Cardiac muscle cell (in vitro differentiated cells and primary cell): ENCODE measurements around the gene TMEM131. TPM values are rescaled to one million over a fixed set of nuclear protein-coding genes. Genes with fewer than 3 reads are reported as not detected.

Experiments
- DNase-seq, 2 donors: peaks; one replicate each; pipeline versions ENCODE4 v3.0.0 to v3.0.0-alpha.2; 2010 to 2017; ENCODE audit warnings: low read depth in 1 of 2, low spot score in 1 of 2
- H3K27ac ChIP-seq: fragments of 200-600 bp; sonication (generic); 2 replicates; pipeline ENCODE4 v1.5.1; 2016
- H3K27me3 ChIP-seq: fragments of 200-600 bp; sonication (generic); 2 replicates; pipeline ENCODE4 v1.6.0; 2016; ENCODE audit warnings: control low read depth
- H3K36me3 ChIP-seq: fragments of 200-600 bp; sonication (generic); 2 replicates; pipeline ENCODE4 v1.5.1; 2016; ENCODE audit warnings: control low read depth
- H3K4me1 ChIP-seq: fragments of 200-600 bp; sonication (generic); 2 replicates; pipeline ENCODE4 v1.8.1; 2017; ENCODE audit warnings: low read depth, mild to moderate bottlenecking, mixed run types
- H3K4me3 ChIP-seq: fragments of 200-600 bp; sonication (generic); 2 replicates; pipeline ENCODE4 v1.5.1; 2016; ENCODE audit warnings: mild to moderate bottlenecking
- H3K9me3 ChIP-seq: fragments of 200-600 bp; sonication (generic); 2 replicates; pipeline ENCODE4 v1.5.1; 2017; ENCODE audit warnings: low read depth, mild to moderate bottlenecking, control low read depth
- polyA plus RNA-seq: library from polyadenylated mRNA; unstranded; fragments of >200 nt; fragmentation: Nextera tagmentation; extraction: Ambion mirVana; gene quantifications from 2 replicates; pipeline ENCODE4 v1.2.1, GENCODE V29; 2016
- total RNA-seq: library from RNA; depleted of rRNA; stranded (reverse); fragments of >200 nt; gene quantifications from 2 replicates; pipeline ENCODE4 v1.2.3, GENCODE V29; 2016
- TF ChIP-seq, protein P1 (sequence below): IDR thresholded peaks from 2 replicates; pipeline ENCODE4 v1.5.1; 2012; ENCODE audit warnings: low read depth, mild to moderate bottlenecking, low read length

TMEM131 gene
- total and polyA plus RNA-seq, 2 experiments from 2014 or later = 16.3 to 19.1 TPM

DNA sequence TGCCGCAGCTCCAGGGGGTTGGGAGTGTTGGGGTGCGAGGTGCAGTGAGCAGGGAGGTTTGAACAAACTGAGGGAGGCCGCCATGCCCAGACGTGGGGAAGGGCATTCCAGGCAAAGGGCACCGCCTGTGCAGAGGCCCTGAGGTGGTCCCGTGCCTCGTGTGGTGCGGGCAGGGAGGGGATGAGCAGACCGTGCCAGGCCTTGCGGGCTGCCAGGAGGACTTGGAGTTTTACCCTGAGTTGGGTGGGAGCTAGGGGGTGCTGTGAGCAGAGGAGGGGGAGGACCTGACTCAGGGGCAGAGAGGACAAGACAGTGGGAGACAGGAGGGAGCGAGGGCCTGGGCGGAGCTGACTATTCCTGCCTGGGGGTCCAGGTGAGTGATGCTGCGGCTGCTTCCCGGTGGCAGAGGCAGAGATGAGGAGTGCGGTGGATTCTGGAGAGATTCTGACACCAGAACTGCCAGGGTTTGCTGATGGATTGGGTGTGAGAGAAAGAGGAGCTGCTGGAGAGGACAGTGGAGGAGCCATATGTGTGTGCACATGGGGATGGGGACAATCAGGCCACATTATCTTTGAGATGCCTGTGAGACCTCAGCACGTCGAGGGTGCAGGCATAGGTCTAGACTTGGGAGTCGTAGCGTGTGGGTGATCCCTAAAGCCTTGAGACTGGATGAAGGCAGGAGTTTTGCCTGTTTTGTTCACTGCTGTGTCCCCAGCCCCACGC lies 259.0 kb downstream of the TMEM131 start:
- Histone ChIP-seq H3K4me3 (no peak overlapping the region), H3K9me3 (no peaks in the 10 kb centered on the region), H3K27ac (no peak overlapping the region), H3K4me1 (no peaks in the 10 kb centered on the region), H3K27me3 (no peaks in the 10 kb centered on the region), H3K36me3 (no peaks in the 10 kb centered on the region)
- DNase-seq = no peak
- TF ChIP-seq, protein P1, sequence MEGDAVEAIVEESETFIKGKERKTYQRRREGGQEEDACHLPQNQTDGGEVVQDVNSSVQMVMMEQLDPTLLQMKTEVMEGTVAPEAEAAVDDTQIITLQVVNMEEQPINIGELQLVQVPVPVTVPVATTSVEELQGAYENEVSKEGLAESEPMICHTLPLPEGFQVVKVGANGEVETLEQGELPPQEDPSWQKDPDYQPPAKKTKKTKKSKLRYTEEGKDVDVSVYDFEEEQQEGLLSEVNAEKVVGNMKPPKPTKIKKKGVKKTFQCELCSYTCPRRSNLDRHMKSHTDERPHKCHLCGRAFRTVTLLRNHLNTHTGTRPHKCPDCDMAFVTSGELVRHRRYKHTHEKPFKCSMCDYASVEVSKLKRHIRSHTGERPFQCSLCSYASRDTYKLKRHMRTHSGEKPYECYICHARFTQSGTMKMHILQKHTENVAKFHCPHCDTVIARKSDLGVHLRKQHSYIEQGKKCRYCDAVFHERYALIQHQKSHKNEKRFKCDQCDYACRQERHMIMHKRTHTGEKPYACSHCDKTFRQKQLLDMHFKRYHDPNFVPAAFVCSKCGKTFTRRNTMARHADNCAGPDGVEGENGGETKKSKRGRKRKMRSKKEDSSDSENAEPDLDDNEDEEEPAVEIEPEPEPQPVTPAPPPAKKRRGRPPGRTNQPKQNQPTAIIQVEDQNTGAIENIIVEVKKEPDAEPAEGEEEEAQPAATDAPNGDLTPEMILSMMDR = no peak

DNA sequence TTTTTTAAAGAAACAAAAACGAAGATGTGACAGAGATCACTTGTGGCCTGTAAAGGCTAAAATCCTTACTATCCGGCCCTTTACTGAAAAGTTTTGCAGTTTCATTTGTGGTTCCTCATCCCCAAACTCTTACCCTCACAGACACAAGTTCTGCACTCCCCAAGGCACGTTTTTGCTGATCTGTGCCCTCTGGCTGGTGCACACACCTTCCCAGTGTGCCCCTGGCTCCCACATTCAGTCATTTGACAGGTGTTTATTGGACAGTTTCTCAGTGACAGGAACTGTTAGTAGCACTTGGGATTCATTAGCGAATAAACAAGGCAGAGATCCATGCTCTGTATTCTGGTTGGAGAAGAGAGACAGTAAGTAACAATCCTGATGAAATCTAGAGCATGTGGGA lies 259.6 kb downstream of the TMEM131 start:
- TF ChIP-seq, protein P1 = no peak
- DNase-seq = no peak
- Histone ChIP-seq H3K36me3 (no peaks in the 10 kb centered on the region), H3K4me3 (no peak overlapping the region), H3K27ac (no peak overlapping the region), H3K4me1 (no peaks in the 10 kb centered on the region), H3K9me3 (no peaks in the 10 kb centered on the region), H3K27me3 (no peaks in the 10 kb centered on the region)

DNA sequence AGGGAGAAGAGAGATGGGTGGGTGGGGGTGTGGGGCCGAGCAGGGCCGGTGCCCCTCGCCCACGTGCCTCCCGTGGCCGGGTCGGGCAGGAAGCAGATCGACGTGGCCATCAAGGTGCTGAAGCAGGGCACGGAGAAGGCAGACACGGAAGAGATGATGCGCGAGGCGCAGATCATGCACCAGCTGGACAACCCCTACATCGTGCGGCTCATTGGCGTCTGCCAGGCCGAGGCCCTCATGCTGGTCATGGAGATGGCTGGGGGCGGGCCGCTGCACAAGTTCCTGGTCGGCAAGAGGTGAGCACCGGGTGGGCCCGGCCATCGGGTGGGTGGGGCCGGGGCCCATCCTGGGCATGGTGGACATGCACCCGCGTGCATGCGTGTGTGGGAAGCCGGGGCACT lies 260.6 kb downstream of the TMEM131 start:
- TF ChIP-seq, protein P1 = no peak
- no peaks in the 10 kb centered on the region for H3K36me3 ChIP-seq
- no peak for DNase-seq
- H3K27ac ChIP-seq = no peak overlapping the region
- no peaks in the 10 kb centered on the region for H3K27me3 ChIP-seq
- H3K4me1 ChIP-seq = no peaks in the 10 kb centered on the region
- no peaks in the 10 kb centered on the region for H3K9me3 ChIP-seq
- no peak overlapping the region for H3K4me3 ChIP-seq

DNA sequence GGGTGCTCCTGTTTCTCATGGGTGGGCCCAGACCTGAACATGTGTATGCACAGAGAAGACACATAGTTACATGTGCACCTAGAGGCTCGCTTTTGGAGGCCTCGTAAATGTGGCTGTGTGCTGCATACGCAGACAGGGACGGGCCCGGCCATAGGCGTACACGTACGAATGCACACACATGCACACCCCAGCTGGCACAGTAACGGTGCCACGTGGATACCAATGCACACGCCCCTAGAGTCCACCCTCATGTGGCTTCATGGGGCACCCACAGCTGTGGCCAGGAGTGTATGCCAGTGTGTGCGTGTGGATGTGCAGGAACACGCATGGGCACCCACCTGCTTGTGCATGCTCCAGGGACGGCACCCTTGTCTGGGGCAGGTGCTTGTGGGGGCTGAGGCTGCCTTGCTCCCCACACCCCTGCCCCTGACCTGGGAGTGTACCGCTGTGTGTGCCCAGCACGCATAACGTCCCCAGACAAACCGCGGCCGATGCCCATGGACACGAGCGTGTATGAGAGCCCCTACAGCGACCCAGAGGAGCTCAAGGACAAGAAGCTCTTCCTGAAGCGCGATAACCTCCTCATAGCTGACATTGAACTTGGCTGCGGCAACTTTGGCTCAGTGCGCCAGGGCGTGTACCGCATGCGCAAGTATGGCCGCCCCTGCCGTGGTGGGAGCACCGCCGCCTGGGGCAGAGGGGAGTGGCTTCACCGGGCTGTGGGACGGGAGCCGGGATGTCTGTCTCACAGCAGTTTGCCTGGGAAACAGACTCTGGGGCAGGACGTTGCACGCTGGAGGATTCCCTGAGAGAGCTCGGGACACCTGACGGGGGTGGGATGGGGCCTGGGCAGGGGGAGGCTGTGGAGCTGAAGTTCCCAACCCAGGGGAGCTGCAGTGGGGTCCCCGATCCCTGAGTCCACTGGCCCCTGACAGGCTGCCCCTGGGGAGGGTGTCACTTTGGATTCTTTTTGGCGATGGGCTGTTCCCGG lies 261.4 kb downstream of the TMEM131 start:
- Histone ChIP-seq H3K27ac (no peak overlapping the region), H3K4me3 (no peak overlapping the region), H3K4me1 (no peaks in the 10 kb centered on the region), H3K36me3 (no peaks in the 10 kb centered on the region), H3K27me3 (no peaks in the 10 kb centered on the region), H3K9me3 (no peaks in the 10 kb centered on the region)
- TF ChIP-seq, protein P1 = no peak
- no peak for DNase-seq

DNA sequence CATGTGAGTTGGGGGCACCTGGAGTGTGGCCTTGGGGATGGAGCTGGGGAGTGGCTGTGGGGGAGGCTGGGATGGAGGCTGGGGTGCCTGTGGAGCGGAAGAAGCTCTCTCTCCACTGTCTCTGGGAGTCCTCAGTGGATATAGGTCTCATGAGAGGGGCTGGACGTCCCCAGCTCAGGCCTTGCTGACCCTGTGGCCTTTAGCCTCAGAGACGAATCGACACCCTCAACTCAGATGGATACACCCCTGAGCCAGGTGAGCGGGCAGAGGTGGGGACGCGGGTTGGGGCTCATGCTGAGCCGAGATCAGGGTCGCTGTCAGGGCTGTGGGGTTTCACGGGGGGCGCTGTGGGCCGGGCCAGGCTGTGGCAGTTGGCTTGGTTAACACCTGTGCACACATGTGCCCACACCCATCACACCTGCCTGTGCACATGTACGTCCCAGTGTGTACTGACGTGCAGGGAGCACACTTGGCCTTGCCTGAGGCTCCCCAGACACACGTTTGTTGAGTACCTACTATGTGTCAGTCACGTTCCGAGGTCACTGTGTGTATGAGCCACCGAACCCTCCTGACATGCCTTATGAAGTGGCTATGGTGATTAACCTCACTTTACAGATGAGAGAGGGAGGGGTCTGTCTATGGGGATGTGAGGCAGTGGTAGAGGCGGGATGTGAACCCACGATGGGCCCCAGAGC lies 262.3 kb downstream of the TMEM131 start:
- no peaks in the 10 kb centered on the region for H3K27me3 ChIP-seq
- TF ChIP-seq, protein P1 = no peak
- H3K27ac ChIP-seq = no peak overlapping the region
- no peak overlapping the region for H3K4me3 ChIP-seq
- no peaks in the 10 kb centered on the region for H3K9me3 ChIP-seq
- peaks cover 2% of the 10 kb centered on the region for H3K4me1 ChIP-seq
- no peaks in the 10 kb centered on the region for H3K36me3 ChIP-seq
- no peak for DNase-seq
